ENCODE results near the gene PRR36. TPM values are rescaled to one million over a fixed set of nuclear protein-coding genes. Genes with fewer than 3 reads are reported as not detected.

The PRR36 gene
- total RNA-seq, 2 donors from 2014 or later, result 2.2 to 4.2 TPM

DNA sequence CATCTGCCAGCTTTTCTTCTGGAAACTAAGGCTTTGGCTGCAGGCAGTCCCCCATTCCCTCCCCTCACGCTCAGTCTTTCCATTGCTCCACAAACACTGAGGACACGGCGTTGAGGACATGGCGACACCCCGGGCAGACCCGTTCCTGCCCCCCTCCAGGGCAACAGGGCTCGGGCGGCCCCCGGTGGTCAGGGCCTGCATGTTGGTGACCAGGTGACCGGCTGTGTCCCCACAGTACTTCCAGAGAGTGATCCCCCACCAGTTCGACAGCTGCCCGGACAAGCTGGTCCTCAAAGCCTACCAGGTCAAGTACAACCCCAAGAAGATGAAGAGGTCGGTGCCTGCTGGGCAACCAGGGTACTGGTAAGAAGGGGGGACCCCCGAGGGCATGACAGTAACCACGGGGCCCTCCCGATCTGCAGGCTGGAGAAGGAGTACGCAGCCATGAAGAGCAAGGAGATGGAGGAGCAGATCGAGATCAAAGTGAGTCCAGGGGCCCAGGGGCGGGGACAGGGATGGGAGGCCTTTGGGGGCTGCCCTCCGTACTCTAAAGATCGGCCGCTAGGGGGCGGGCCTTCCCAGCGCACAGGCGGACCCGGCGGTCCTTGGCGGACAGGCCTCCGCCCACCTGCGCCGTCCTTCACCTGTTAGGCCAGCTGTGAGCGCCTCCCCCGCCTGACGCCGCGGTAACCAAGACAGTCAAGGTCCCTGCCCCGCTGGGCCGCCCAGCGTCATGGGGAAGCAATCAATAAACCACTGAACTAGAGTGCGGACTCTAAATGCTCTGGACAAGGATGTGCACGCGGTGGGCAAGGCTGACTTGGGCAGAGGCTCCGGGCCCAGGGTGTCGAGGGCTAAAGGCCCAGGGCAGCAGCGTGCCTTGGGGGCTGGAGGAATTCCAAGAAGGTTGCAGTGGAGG, 21.1 kb downstream of the PRR36 start:
- Histone ChIP-seq H3K4me1 (replicated peaks) (no peaks in the 10 kb centered on the region), H3K27ac (no peak overlapping the region), H3K27me3 (replicated peaks; ENCODE audit: insufficient read depth) (no peaks in the 10 kb centered on the region), H3K4me3 (no peak overlapping the region), H3K9me3 (no peaks in the 10 kb centered on the region), H3K36me3 (no peaks in the 10 kb centered on the region)
- intact Hi-C loops (cut with DNase I), result loop anchor here (10.0 kb wide), 1 partner anchor 402 kb away; no protein-coding TSS in a partner anchor
- WGBS, result 34% methylated on average over 30 of the region's 45 CpGs
- DNase-seq (ENCODE audit: low spot score), result peak; percentile 74
- TF ChIP-seq POLR2A (IDR thresholded peaks at IDR 0.05) (no peak), POLR2AphosphoS5 (IDR thresholded peaks at IDR 0.05) (peak; percentile 67)
- TF ChIP-seq, protein P1, sequence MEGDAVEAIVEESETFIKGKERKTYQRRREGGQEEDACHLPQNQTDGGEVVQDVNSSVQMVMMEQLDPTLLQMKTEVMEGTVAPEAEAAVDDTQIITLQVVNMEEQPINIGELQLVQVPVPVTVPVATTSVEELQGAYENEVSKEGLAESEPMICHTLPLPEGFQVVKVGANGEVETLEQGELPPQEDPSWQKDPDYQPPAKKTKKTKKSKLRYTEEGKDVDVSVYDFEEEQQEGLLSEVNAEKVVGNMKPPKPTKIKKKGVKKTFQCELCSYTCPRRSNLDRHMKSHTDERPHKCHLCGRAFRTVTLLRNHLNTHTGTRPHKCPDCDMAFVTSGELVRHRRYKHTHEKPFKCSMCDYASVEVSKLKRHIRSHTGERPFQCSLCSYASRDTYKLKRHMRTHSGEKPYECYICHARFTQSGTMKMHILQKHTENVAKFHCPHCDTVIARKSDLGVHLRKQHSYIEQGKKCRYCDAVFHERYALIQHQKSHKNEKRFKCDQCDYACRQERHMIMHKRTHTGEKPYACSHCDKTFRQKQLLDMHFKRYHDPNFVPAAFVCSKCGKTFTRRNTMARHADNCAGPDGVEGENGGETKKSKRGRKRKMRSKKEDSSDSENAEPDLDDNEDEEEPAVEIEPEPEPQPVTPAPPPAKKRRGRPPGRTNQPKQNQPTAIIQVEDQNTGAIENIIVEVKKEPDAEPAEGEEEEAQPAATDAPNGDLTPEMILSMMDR (IDR thresholded peaks at IDR 0.05), result peak; percentile 83 to 90 (median 90)

- no peak for TF ChIP-seq POLR2AphosphoS5 (IDR thresholded peaks at IDR 0.05)
- WGBS, result 90% methylated on average over 18 of the region's 26 CpGs
- H3K27ac ChIP-seq, result no peak overlapping the region
- no peak overlapping the region for H3K4me3 ChIP-seq
- no peaks in the 10 kb centered on the region for H3K4me1 ChIP-seq (replicated peaks)
- no peak for DNase-seq (ENCODE audit: low spot score)
- H3K27me3 ChIP-seq (replicated peaks; ENCODE audit: insufficient read depth), result no peaks in the 10 kb centered on the region
- no peaks in the 10 kb centered on the region for H3K36me3 ChIP-seq
- H3K9me3 ChIP-seq, result no peaks in the 10 kb centered on the region
- intact Hi-C loops (cut with DNase I), result loop anchor here (10.0 kb wide), 1 partner anchor 403 kb away; no protein-coding TSS in a partner anchor
These were observed 22.3 kb downstream of the PRR36 start for GRCh38 chr19:7851623-7852500.

- Histone ChIP-seq H3K27ac (no peak overlapping the region), H3K9me3 (no peaks in the 10 kb centered on the region), H3K4me1 (replicated peaks) (no peaks in the 10 kb centered on the region), H3K4me3 (no peak overlapping the region), H3K36me3 (no peaks in the 10 kb centered on the region), H3K27me3 (replicated peaks; ENCODE audit: insufficient read depth) (no peaks in the 10 kb centered on the region)
- WGBS, result 91% methylated on average over 14 of the region's 19 CpGs
- DNase-seq (ENCODE audit: low spot score), result no peak
- intact Hi-C loops (cut with DNase I), result loop anchor here (10.0 kb wide), 1 partner anchor 404 kb away; no protein-coding TSS in a partner anchor
- TF ChIP-seq POLR2AphosphoS5 (IDR thresholded peaks at IDR 0.05) (no peak), POLR2A (IDR thresholded peaks at IDR 0.05) (no peak)
- TF ChIP-seq, protein P1 (IDR thresholded peaks at IDR 0.05), result no peak
These were observed 23.1 kb downstream of the PRR36 start for GRCh38 chr19:7850945-7851622.

- 57% methylated on average over 24 of the region's 25 CpGs for WGBS
- H3K27me3 ChIP-seq (replicated peaks; ENCODE audit: insufficient read depth), result no peaks in the 10 kb centered on the region
- TF ChIP-seq, protein P1 (IDR thresholded peaks at IDR 0.05), result no peak
- no peak for TF ChIP-seq POLR2AphosphoS5 (IDR thresholded peaks at IDR 0.05)
- no peak for TF ChIP-seq POLR2A (IDR thresholded peaks at IDR 0.05)
- no peak overlapping the region for H3K27ac ChIP-seq
- intact Hi-C loops (cut with DNase I), result loop anchor here (10.0 kb wide), 1 partner anchor 405 kb away; no protein-coding TSS in a partner anchor
- no peaks in the 10 kb centered on the region for H3K36me3 ChIP-seq
- H3K4me3 ChIP-seq, result no peak overlapping the region
- no peaks in the 10 kb centered on the region for H3K9me3 ChIP-seq
- H3K4me1 ChIP-seq (replicated peaks), result no peaks in the 10 kb centered on the region
- DNase-seq (ENCODE audit: low spot score), result no peak
These were observed 24.0 kb downstream of the PRR36 start for GRCh38 chr19:7850000-7850813.

All from prostate gland (tissue), 2 donors.